NCI-H526 (cell line): Measurements from ENCODE around the gene NTN4.
"Not testable (repeated sequence)": the region's sequence is repeated elsewhere in the genome, so short reads cannot be mapped to it uniquely, and the experiment has no call there.

Experiments used
- DNase-seq, 2 experiments: peaks; one replicate each; lab custom pipeline; 2025; lab: John Stamatoyannopoulos, UW

NTN4 gene

DNA sequence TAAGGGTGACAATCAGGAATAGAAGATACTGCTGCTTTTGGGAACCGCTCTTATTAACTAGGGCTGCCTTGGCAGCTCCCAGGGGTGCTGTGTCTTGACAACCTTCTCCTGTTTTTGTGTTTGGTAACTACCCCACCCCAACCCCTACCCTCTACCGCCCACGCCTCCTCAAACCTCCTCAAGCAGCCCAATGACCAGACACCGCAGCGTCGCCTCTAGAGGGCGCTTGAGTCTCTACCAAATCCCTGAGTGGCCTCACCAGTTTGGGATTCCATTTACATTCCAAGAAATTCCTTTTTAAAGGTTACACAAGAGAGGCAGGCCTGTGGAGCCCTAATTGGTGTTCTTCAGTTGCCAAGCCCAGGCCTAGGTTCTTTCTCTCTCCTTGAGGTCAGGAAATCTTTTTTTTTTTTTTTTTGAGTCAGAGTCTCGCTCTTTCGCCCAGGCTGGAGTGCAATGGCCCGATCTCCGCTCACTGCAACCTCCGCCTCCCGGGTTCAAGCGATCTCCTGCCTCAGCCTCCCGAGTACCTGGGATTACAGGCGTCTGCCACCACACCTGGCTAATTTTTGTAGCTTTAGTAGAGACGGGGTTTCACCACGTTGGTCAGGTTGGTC is 166.9 kb downstream of the NTN4 start:
- peak; percentile 51 to 75 for DNase-seq

DNA sequence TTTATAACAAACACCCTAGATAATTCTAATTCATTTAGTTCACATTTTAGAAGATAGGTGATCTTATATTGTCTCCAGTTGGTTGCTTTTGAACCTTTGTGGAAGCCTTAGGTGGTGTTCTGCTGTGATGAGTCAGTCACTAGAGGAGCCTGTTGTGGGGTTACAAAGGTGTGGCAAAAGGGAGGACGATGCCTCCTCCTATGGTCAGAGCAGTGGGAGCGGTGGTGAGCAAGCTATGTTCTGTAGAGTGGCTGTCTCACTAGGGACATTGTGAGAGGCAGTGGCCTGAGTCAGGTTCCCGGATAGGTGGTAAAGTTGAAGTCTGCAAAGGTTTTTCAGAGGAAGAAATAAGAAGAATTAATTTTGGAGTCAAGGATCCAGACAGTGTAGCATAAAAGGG is 167.7 kb downstream of the NTN4 start:
- DNase-seq = no peak

- no peak for DNase-seq
Observed at GRCh38 chr12:95621725-95622124, 168.8 kb downstream of the NTN4 start.

DNA sequence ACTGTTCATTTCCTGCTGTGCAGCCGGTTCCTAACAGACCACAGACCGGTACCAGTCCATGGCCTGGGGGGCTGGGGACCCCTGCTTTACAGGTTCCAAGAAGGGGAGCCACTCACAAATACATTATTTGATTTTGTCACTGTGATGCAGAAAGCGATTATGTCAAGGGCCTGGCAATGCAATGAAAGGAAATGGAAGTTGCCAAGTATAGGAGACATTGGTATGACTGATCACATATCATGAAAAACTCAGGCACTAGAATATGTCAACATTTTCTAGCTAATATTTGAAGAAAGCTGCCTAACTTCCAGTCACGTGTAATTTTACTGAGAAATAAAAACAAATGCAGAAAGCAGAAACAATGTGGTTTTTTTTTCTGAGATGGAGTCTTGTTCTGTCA is 170.4 kb downstream of the NTN4 start:
- DNase-seq = no peak

DNA sequence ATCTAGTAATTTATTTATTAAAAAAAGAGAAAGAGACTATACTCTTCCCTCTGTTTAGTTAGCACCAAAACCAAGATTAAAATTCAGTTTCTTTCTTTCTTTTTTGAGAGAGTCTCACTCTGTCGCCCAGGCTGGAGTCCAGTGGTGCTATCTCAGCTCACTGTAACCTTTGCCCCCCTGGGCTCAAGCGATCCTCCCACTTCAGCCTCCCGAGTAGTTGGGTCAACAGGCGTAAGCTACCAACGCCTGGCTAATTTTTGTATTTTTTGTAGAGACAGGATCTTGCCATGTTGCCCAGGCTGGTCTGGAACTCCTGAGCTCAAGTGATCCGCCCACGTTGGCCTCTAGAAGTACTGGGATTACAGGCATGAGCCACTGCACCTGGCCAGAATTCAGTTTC is 174.1 kb downstream of the NTN4 start:
- DNase-seq = not testable (repeated sequence)

DNA sequence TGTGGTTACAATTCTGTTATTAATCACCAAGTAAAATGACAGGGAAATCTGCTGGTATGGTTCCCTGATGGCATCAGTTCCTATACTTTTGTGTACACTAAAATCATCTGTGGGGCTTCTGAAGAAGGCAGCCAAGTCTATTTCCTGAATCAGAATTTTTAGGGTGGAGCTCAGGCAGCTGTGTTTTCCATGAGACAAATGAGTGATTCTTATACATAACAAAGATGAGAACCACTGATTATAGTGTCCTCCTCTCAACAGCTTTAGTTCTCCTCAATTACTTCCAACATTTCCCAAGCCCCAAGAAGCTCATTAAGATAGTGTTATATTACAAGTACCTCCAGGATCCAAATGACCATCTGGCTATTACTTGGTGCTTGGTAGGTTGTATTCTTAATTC is 174.8 kb downstream of the NTN4 start:
- DNase-seq = no peak

DNA sequence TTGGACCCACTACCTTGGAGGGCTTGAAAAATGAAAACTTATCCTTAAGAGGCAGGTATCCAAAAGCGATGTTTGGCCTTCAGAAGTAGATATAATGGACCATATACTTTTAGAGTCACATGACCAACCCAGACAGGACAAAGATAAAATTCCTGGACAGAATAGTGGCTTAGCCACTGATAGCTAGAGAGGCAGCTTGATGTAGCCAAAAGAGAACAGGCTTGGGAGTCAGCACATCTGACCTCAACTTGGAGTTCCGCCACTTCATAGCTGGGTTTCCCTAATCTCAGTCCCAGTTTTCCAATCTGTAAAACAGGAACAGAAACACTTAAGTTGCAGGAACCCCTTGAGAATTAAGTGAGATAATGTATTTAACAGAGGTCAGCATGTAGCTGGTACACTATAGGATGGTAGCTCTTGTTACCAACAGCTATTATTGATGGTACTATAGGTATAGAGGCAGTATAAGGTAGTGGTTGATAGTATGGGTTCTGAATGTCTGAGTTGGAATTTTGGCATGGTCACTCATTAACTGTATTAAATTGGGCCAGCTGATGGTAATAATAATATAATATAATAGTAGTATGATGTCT is 176.1 kb downstream of the NTN4 start:
- no peak for DNase-seq

- DNase-seq = no peak
Observed at GRCh38 chr12:95613021-95613420, 177.5 kb downstream of the NTN4 start.

DNA sequence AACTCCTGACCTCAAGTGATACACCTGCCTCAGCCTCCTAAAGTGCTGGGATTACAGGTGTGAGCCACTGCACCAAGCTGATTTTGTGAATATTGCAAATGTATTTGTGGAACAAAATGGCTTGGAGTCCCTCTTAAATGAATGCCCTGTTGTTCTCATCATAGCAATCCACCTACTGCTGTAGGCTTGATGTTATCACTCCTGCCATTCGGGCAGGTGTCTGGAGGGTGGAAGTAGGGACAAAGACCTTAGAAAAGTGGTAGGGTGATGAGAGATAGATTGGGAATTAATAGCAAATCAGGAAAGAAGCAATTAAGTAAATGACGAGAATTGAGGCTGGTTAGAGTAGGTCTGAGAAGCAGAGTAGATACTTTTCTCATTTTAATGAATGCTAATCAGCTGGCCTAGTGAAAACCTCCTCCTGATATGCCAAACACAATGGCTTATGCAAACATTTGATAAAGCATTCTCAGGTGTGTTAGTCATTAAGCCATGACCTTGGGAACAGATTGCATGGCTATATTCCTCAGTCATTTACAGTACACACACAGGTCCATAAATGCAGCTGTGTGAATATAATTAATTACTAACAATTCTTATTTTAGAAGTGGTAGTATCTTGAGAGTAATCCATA is 178.8 kb downstream of the NTN4 start:
- DNase-seq = peak; percentile 54 to 67

GRCh38 chr12:95608252-95609033 is 182.1 kb downstream of the NTN4 start:
- DNase-seq = no peak
